WERI-Rb-1 (cell line): ENCODE measurements around the gene DDX23.
A peak's percentile ranks its signal among the peaks of the same experiment; 100 is the strongest.

Experiments
- DNase-seq: peaks from one replicate; pipeline ENCODE4 v3.0.0-alpha.2; 2020
- H3K27ac ChIP-seq: fragments of 250-450 bp; sonication (Bioruptor Pico); 2 replicates; pipeline ENCODE4 v1.5.1; 2020; ENCODE audit warnings: mild to moderate bottlenecking, moderate library complexity
- H3K27me3 ChIP-seq: fragments of 250-450 bp; sonication (Bioruptor Pico); 2 replicates; pipeline ENCODE4 v1.5.1; 2021; ENCODE audit warnings: mild to moderate bottlenecking, low read depth, moderate library complexity; ENCODE audit not compliant: insufficient read depth, severe bottlenecking
- H3K36me3 ChIP-seq: fragments of 250-450 bp; sonication (Bioruptor Pico); 2 replicates; pipeline ENCODE4 v1.5.1; 2020; ENCODE audit warnings: mild to moderate bottlenecking, moderate library complexity
- H3K4me3 ChIP-seq: 2 replicates; pipeline ENCODE4 v1.5.1; 2011; ENCODE audit warnings: low read depth, mild to moderate bottlenecking, control low read depth, low read length
- H3K9me3 ChIP-seq: fragments of 250-450 bp; sonication (Bioruptor Pico); 2 replicates; pipeline ENCODE4 v1.5.1; 2021; ENCODE audit warnings: mild to moderate bottlenecking, moderate library complexity; ENCODE audit not compliant: severe bottlenecking
- CTCF ChIP-seq: IDR thresholded peaks from 2 replicates; pipeline ENCODE4 v1.5.1; 2011; ENCODE audit warnings: low read depth, mild to moderate bottlenecking, control low read depth, inconsistent platforms, low read length

DDX23 gene

GRCh38 chr12:48818831-48819590 is 33.0 kb downstream of the DDX23 start:
- Histone ChIP-seq H3K9me3 (no peaks in the 10 kb centered on the region), H3K27me3 (no peaks in the 10 kb centered on the region), H3K27ac (peak overlapping the region; percentile 85), H3K36me3 (peaks cover 13% of the 10 kb centered on the region; the same call in 1 of the 2 replicates), H3K4me3 (peak overlapping the region; percentile 72)
- peak; percentile 39 for DNase-seq
- peak; percentile 37; the same call in 1 of the 2 replicates for TF ChIP-seq CTCF

- DNase-seq, result peak; percentile 92
- TF ChIP-seq CTCF, result no peak
- H3K9me3 ChIP-seq, result no peaks in the 10 kb centered on the region
- no peaks in the 10 kb centered on the region for H3K27me3 ChIP-seq
- peak within 1 kb of the TSS; percentile 72 for H3K4me3 ChIP-seq
- H3K27ac ChIP-seq, result peak within 1 kb of the TSS; percentile 85
- H3K36me3 ChIP-seq, result peaks cover 6% of the 10 kb centered on the region; the same call in 1 of the 2 replicates
These were observed 33.8 kb downstream of the DDX23 start, which contains the start of gene CACNB3 for GRCh38 chr12:48817873-48818830. Gene CACNB3, plus strand, starts transcription at chr12:48818496. Its CDS starts 434 bp downstream, at chr12:48818930.

- no peaks in the 10 kb centered on the region for H3K9me3 ChIP-seq
- no peak for DNase-seq
- no peaks in the 10 kb centered on the region for H3K27me3 ChIP-seq
- no peak overlapping the region for H3K27ac ChIP-seq
- no peaks in the 10 kb centered on the region for H3K36me3 ChIP-seq
- H3K4me3 ChIP-seq, result peak overlapping the region; percentile 82; the same call in 1 of the 2 replicates
- TF ChIP-seq CTCF, result no peak
These were observed 35.7 kb downstream of the DDX23 start for GRCh38 chr12:48816143-48816854.

- Histone ChIP-seq H3K27me3 (no peaks in the 10 kb centered on the region), H3K9me3 (no peaks in the 10 kb centered on the region), H3K36me3 (no peaks in the 10 kb centered on the region), H3K27ac (peak overlapping the region; percentile 80), H3K4me3 (peak overlapping the region; percentile 82)
- no peak for TF ChIP-seq CTCF
- DNase-seq, result peak; percentile 87
These were observed 36.5 kb downstream of the DDX23 start for GRCh38 chr12:48815126-48816110.
